Keratinocyte (primary cell): ENCODE results near the gene RPAIN. TPM values are rescaled to one million over a fixed set of nuclear protein-coding genes. Genes with fewer than 3 reads are reported as not detected.

Experiments
- DNase-seq: peaks from one replicate; pipeline ENCODE4 v3.0.0-alpha.2; 2011; ENCODE audit warnings: low read depth, missing footprints, low spot score
- FAIRE-seq: peaks from 2 replicates; lab custom pipeline; 2011; peaks lifted over from hg19 to GRCh38; lab: Jason Lieb, UNC
- H2AFZ ChIP-seq: 2 replicates; pipeline ENCODE4 v1.6.0; 2012; ENCODE audit warnings: low read length, control low read depth, inconsistent platforms; ENCODE audit not compliant: control insufficient read depth
- H3K27ac ChIP-seq: 2 replicates; pipeline ENCODE4 v1.5.1; 2011; ENCODE audit warnings: low read length; ENCODE audit not compliant: control insufficient read depth, insufficient read depth
- H3K27me3 ChIP-seq: 3 replicates; pipeline ENCODE4 v1.6.0; 2011; ENCODE audit warnings: low read length; ENCODE audit not compliant: control insufficient read depth, insufficient read depth; ENCODE audit errors: extremely low read depth
- H3K36me3 ChIP-seq, 2 experiments: 2 replicates in 1 of 2; 3 replicates in 1 of 2; pipeline ENCODE4 v1.5.1; 2011; ENCODE audit warnings: low read length in 2 of 2, mild to moderate bottlenecking in 1 of 2; ENCODE audit not compliant: control insufficient read depth in 2 of 2, insufficient read depth in 2 of 2; ENCODE audit errors: extremely low read depth in 1 of 2
- H3K4me1 ChIP-seq: 3 replicates; pipeline ENCODE4 v1.5.1; 2011; ENCODE audit warnings: low read length; ENCODE audit not compliant: control insufficient read depth, insufficient read depth; ENCODE audit errors: extremely low read depth
- H3K4me2 ChIP-seq: 3 replicates; pipeline ENCODE4 v1.6.0; 2011; ENCODE audit warnings: low read depth, low read length; ENCODE audit not compliant: control insufficient read depth, insufficient read depth; ENCODE audit errors: extremely low read depth
- H3K4me3 ChIP-seq, 3 experiments: fragments of 200-600 bp in 1 of 3; sonication (generic) in 1 of 3; 2 replicates in 2 of 3; 3 replicates in 1 of 3; pipeline ENCODE4 v1.5.1; 2011 to 2016; ENCODE audit warnings: low read length in 3 of 3, mild to moderate bottlenecking in 3 of 3, control low read depth in 2 of 3, inconsistent platforms in 1 of 3, low read depth in 1 of 3, mixed read lengths in 1 of 3, mixed run types in 1 of 3, moderate library complexity in 1 of 3; ENCODE audit not compliant: control insufficient read depth in 2 of 3, insufficient read depth in 2 of 3; ENCODE audit errors: extremely low read depth in 1 of 3
- H3K79me2 ChIP-seq: 2 replicates; pipeline ENCODE4 v1.6.0; 2012; ENCODE audit warnings: low read length; ENCODE audit not compliant: control insufficient read depth, insufficient read depth
- H3K9ac ChIP-seq: 3 replicates; pipeline ENCODE4 v1.6.0; 2011; ENCODE audit warnings: low read length; ENCODE audit not compliant: control insufficient read depth, insufficient read depth; ENCODE audit errors: extremely low read depth
- H3K9me1 ChIP-seq: 3 replicates; pipeline ENCODE4 v1.6.0; 2011; ENCODE audit warnings: low read length; ENCODE audit not compliant: control insufficient read depth, insufficient read depth; ENCODE audit errors: extremely low read depth
- H3K9me3 ChIP-seq: 2 replicates; pipeline ENCODE4 v1.5.1; 2012; ENCODE audit warnings: low read depth, low read length; ENCODE audit not compliant: control insufficient read depth
- H4K20me1 ChIP-seq: 3 replicates; pipeline ENCODE4 v1.6.0; 2011; ENCODE audit warnings: low read length; ENCODE audit not compliant: control insufficient read depth, insufficient read depth; ENCODE audit errors: extremely low read depth
- EZH2 ChIP-seq: IDR thresholded peaks from one replicate; pipeline ENCODE4 v1.6.1; 2012; ENCODE audit warnings: inconsistent platforms, mild to moderate bottlenecking, low read length, moderate library complexity
- dilution Hi-C: fragments of 300-500 bp; cut with MboI; formaldehyde crosslinking; loops from one replicate; pipeline ENCODE4 v1.7.0; 2020; ENCODE audit warnings: low sequenced_read_pairs; ENCODE audit not compliant: extremely low pct_ligation_motif_present
- polyA plus RNA-seq, 5 experiments: library from polyadenylated mRNA; depleted of rRNA in 3 of 5; stranded (reverse) in 3 of 5; stranded (forward) in 1 of 5; unstranded in 1 of 5; fragments of >200 nt; gene quantifications; 1 replicate in 1 of 5; 2 replicates in 3 of 5; 3 replicates in 1 of 5; pipeline versions ENCODE4 v1.2.1 to v1.2.3, GENCODE V29; 2011 to 2012; ENCODE audit warnings: missing spikeins in 2 of 5, low read depth in 1 of 5, low replicate concordance in 1 of 5
- TF ChIP-seq, protein P1 (sequence below), 3 experiments: IDR thresholded peaks in 1 of 3; conservative IDR thresholded peaks in 1 of 3; optimal IDR thresholded peaks in 1 of 3; 2 replicates in 2 of 3; 3 replicates in 1 of 3; pipeline versions ENCODE3 to v1.5.1; 2011; ENCODE audit warnings: low read length in 3 of 3, mild to moderate bottlenecking in 3 of 3, moderate library complexity in 2 of 3, control low read depth in 1 of 3, inconsistent platforms in 1 of 3; ENCODE audit not compliant: insufficient read depth in 2 of 3; ENCODE audit errors: extremely low read depth in 1 of 3

Gene RPAIN
- polyA plus RNA-seq, 1 donor (not counting 4 experiments of a cell fraction or from before 2014, with no cell fraction given): 22.5 TPM

DNA sequence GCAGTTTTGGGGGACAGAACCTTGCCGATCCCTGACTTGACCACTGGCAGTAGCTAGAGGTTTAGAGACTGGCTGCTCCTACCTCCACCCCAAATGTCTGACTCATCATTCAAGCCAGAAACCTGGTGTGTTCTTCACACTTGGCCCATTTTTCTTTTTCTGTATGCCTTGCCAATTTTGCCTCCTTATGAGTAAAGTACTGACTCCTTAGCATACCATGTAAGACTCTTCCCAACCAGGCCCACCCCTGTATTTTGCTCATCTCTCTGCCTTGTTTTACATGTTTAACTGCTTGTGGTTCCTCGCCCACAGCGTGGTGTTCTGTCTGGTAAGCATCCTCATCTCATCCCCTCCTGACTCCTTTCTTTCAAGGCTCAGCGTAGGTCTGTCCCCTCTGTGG, 38.4 kb upstream of the RPAIN start:
- no peak overlapping the region for H2AFZ ChIP-seq
- no peak for DNase-seq
- no peaks in the 10 kb centered on the region for H3K79me2 ChIP-seq

GRCh38 chr17:5391678-5392077, 28.3 kb upstream of the RPAIN start:
- H3K4me3 ChIP-seq: no peak overlapping the region
- no peak overlapping the region for H2AFZ ChIP-seq
- H3K4me1 ChIP-seq: no peaks in the 10 kb centered on the region
- no peaks in the 10 kb centered on the region for H3K9me1 ChIP-seq
- H3K4me2 ChIP-seq: no peak overlapping the region
- H4K20me1 ChIP-seq: no peaks in the 10 kb centered on the region
- dilution Hi-C loops: no loop called here
- H3K9me3 ChIP-seq: no peaks in the 10 kb centered on the region
- H3K79me2 ChIP-seq: no peaks in the 10 kb centered on the region
- no peak overlapping the region for H3K9ac ChIP-seq
- H3K27ac ChIP-seq: no peak overlapping the region
- FAIRE-seq: no peak
- no peak for DNase-seq
- H3K36me3 ChIP-seq: peaks cover 17 to 27% of the 10 kb centered on the region in 2 experiments
- TF ChIP-seq, protein P1, sequence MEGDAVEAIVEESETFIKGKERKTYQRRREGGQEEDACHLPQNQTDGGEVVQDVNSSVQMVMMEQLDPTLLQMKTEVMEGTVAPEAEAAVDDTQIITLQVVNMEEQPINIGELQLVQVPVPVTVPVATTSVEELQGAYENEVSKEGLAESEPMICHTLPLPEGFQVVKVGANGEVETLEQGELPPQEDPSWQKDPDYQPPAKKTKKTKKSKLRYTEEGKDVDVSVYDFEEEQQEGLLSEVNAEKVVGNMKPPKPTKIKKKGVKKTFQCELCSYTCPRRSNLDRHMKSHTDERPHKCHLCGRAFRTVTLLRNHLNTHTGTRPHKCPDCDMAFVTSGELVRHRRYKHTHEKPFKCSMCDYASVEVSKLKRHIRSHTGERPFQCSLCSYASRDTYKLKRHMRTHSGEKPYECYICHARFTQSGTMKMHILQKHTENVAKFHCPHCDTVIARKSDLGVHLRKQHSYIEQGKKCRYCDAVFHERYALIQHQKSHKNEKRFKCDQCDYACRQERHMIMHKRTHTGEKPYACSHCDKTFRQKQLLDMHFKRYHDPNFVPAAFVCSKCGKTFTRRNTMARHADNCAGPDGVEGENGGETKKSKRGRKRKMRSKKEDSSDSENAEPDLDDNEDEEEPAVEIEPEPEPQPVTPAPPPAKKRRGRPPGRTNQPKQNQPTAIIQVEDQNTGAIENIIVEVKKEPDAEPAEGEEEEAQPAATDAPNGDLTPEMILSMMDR (optimal IDR thresholded peaks at IDR 0.05 in 1 of 3, IDR thresholded peaks at IDR 0.05 in 1 of 3, conservative IDR thresholded peaks at IDR 0.05 in 1 of 3; ENCODE audit: extremely low read depth in 1 of 3, insufficient read depth in 2 of 3, low read length in 3 of 3): no peak
- no peak for TF ChIP-seq EZH2
- no peaks in the 10 kb centered on the region for H3K27me3 ChIP-seq

More for the DNA sequence above, 38.4 kb upstream of the RPAIN start:
- H3K27me3 ChIP-seq: no peaks in the 10 kb centered on the region
- H3K4me1 ChIP-seq: no peaks in the 10 kb centered on the region
- H4K20me1 ChIP-seq: peaks cover 1% of the 10 kb centered on the region
- no peaks in the 10 kb centered on the region for H3K9me3 ChIP-seq
- no peak overlapping the region for H3K9ac ChIP-seq
- dilution Hi-C loops: no loop called here
- no peaks in the 10 kb centered on the region for H3K9me1 ChIP-seq
- no peak overlapping the region for H3K4me3 ChIP-seq
- no peak for FAIRE-seq
- H3K36me3 ChIP-seq: peaks cover 28 to 44% of the 10 kb centered on the region in 2 experiments
- H3K4me2 ChIP-seq: no peak overlapping the region
- no peak for TF ChIP-seq EZH2
- TF ChIP-seq, protein P1 (optimal IDR thresholded peaks at IDR 0.05 in 1 of 3, IDR thresholded peaks at IDR 0.05 in 1 of 3, conservative IDR thresholded peaks at IDR 0.05 in 1 of 3; ENCODE audit: extremely low read depth in 1 of 3, insufficient read depth in 2 of 3, low read length in 3 of 3): no peak
- no peak overlapping the region for H3K27ac ChIP-seq
